ENCODE data around the gene STK16. TPM values are rescaled to one million over a fixed set of nuclear protein-coding genes. Genes with fewer than 3 reads are reported as not detected.

The STK16 gene
- total and polyA plus RNA-seq, 2 of the 13 experiments (the other 11 are each of a cell fraction or from before 2014, with no cell fraction given): 28.0 to 50.9 TPM

GRCh38 chr2:219218732-219219701 lies 26.3 kb upstream of the STK16 start, which contains the start of gene ABCB6 (continued):
- TF ChIP-seq ARID2 (CRISPR knock-in tag; IDR thresholded peaks at IDR 0.05; ENCODE audit: borderline replicate concordance) (peak; percentile 98), TP53 (CRISPR knock-in tag; conservative IDR thresholded peaks at IDR 0.05) (peak; percentile 94), ZNF276 (CRISPR knock-in tag; IDR thresholded peaks at IDR 0.05; ENCODE audit: low read depth) (peak; percentile 81; the same call in 1 of the 2 replicates), TGIF2 (CRISPR knock-in tag; IDR thresholded peaks at IDR 0.05) (peak; percentile 79), KLF16 (CRISPR knock-in tag; IDR thresholded peaks at IDR 0.05) (peak; percentile 6 to 95; a peak in 2 of 4 replicates), ZNF75D (CRISPR knock-in tag; IDR thresholded peaks at IDR 0.05; ENCODE audit: borderline replicate concordance) (no peak), ZSCAN9 (CRISPR knock-in tag; IDR thresholded peaks at IDR 0.05; ENCODE audit: borderline replicate concordance) (peak; percentile 88; the same call in 1 of the 2 replicates), ZNF331 (CRISPR knock-in tag; IDR thresholded peaks at IDR 0.05) (peak; percentile 80), HNF4G (IDR thresholded peaks at IDR 0.05; ENCODE audit: borderline replicate concordance, low read depth, low read length) (no peak; the same call in 1 of the 2 replicates), HNF4G (CRISPR knock-in tag; IDR thresholded peaks at IDR 0.05; ENCODE audit: borderline replicate concordance, low read depth) (peak; percentile 77), ZNF337 (CRISPR knock-in tag; IDR thresholded peaks at IDR 0.05; ENCODE audit: borderline replicate concordance, low read depth) (no peak; the same call in 1 of the 2 replicates), ZEB1 (IDR thresholded peaks at IDR 0.05; ENCODE audit: insufficient replicate concordance, low read depth) (no peak), RNF219 (CRISPR knock-in tag; IDR thresholded peaks at IDR 0.05) (no peak), RORA (CRISPR knock-in tag; IDR thresholded peaks at IDR 0.05) (no peak), ASH2L (IDR thresholded peaks at IDR 0.05; ENCODE audit: insufficient read length, low read depth, low read length) (no peak), SKIL (CRISPR knock-in tag; IDR thresholded peaks at IDR 0.05; ENCODE audit: borderline replicate concordance) (no peak), BCL3 (CRISPR knock-in tag; IDR thresholded peaks at IDR 0.05) (peak; percentile 94; the same call in 1 of the 2 replicates)
